ENCODE measurements around the gene ATP13A4.

ATP13A4 gene

GRCh38 chr3:193387596-193387995 is 167.1 kb downstream of the ATP13A4 start:
- TF ChIP-seq, protein P1, sequence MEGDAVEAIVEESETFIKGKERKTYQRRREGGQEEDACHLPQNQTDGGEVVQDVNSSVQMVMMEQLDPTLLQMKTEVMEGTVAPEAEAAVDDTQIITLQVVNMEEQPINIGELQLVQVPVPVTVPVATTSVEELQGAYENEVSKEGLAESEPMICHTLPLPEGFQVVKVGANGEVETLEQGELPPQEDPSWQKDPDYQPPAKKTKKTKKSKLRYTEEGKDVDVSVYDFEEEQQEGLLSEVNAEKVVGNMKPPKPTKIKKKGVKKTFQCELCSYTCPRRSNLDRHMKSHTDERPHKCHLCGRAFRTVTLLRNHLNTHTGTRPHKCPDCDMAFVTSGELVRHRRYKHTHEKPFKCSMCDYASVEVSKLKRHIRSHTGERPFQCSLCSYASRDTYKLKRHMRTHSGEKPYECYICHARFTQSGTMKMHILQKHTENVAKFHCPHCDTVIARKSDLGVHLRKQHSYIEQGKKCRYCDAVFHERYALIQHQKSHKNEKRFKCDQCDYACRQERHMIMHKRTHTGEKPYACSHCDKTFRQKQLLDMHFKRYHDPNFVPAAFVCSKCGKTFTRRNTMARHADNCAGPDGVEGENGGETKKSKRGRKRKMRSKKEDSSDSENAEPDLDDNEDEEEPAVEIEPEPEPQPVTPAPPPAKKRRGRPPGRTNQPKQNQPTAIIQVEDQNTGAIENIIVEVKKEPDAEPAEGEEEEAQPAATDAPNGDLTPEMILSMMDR (conservative IDR thresholded peaks at IDR 0.05; ENCODE audit: low read length), result no peak
- H3K4me3 ChIP-seq (ENCODE audit: low read length), result no peak overlapping the region
- no peak for DNase-seq (ENCODE audit: low read depth)

GRCh38 chr3:193378706-193379105 is 176.0 kb downstream of the ATP13A4 start, which contains the start of gene ATP13A5:
Gene ATP13A5, minus strand, starts transcription at chr3:193378753. Its CDS starts 28 bp downstream, at chr3:193378725.
- TF ChIP-seq, protein P1 (conservative IDR thresholded peaks at IDR 0.05; ENCODE audit: low read length), result no peak
- DNase-seq (ENCODE audit: low read depth), result no peak
- H3K4me3 ChIP-seq (ENCODE audit: low read length), result no peak within 1 kb of the TSS

GRCh38 chr3:193377591-193377990 is 177.1 kb downstream of the ATP13A4 start:
- H3K4me3 ChIP-seq (ENCODE audit: low read length), result no peak overlapping the region
- no peak for DNase-seq (ENCODE audit: low read depth)
- TF ChIP-seq, protein P1 (conservative IDR thresholded peaks at IDR 0.05; ENCODE audit: low read length), result no peak

DNA sequence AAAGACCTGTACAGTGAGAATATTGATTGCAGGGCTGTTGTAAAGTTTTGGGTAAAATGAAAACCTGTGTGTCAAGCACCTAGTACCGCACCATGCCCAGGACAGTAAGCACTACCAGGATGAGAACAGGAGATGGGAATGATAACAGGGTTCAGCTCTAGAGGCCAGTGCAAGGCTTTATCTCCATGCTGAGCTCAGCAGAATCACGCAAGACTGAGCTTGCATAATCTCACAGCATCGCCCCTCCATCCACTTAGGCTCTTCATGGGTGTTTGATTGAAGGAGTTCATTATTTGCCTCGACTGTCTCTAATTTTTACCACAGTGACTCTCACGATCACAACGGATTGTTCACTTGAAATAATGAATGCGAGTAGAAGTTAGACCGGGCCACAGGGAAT is 179.1 kb downstream of the ATP13A4 start:
- H3K4me3 ChIP-seq (ENCODE audit: low read length), result no peak overlapping the region
- TF ChIP-seq, protein P1 (conservative IDR thresholded peaks at IDR 0.05; ENCODE audit: low read length), result no peak
- DNase-seq (ENCODE audit: low read depth), result no peak

- TF ChIP-seq, protein P1 (conservative IDR thresholded peaks at IDR 0.05; ENCODE audit: low read length), result no peak
- H3K4me3 ChIP-seq (ENCODE audit: low read length), result no peak overlapping the region
- DNase-seq (ENCODE audit: low read depth), result no peak
Observed at GRCh38 chr3:193372783-193373182, 181.9 kb downstream of the ATP13A4 start.

GRCh38 chr3:193367868-193368267 is 186.8 kb downstream of the ATP13A4 start:
- H3K4me3 ChIP-seq (ENCODE audit: low read length), result no peak overlapping the region
- no peak for DNase-seq (ENCODE audit: low read depth)
- TF ChIP-seq, protein P1 (conservative IDR thresholded peaks at IDR 0.05; ENCODE audit: low read length), result no peak

- DNase-seq (ENCODE audit: low read depth), result no peak
- no peak overlapping the region for H3K4me3 ChIP-seq (ENCODE audit: low read length)
- TF ChIP-seq, protein P1 (conservative IDR thresholded peaks at IDR 0.05; ENCODE audit: low read length), result no peak
Observed at GRCh38 chr3:193357291-193357690, 197.4 kb downstream of the ATP13A4 start.

All from AG10803 (cell line).